H9 (cell line): ENCODE data around the gene HSPB8. TPM values are rescaled to one million over a fixed set of nuclear protein-coding genes. Genes with fewer than 3 reads are reported as not detected.

Experiments
- DNase-seq: peaks from one replicate; pipeline ENCODE4 v3.0.0-alpha.2; 2017
- H2AFZ ChIP-seq: one replicate; pipeline ENCODE4 v1.6.1; 2013; ENCODE audit warnings: mild to moderate bottlenecking, low read length, control low read depth, moderate library complexity
- H2AK5ac ChIP-seq: 2 replicates; pipeline ENCODE4 v1.6.1; 2013; ENCODE audit warnings: low read length, control low read depth, mixed read lengths; ENCODE audit not compliant: insufficient read length
- H2BK120ac ChIP-seq: one replicate; pipeline ENCODE4 v1.6.1; 2013; ENCODE audit warnings: low read depth, mild to moderate bottlenecking, low read length, control low read depth, inconsistent platforms; ENCODE audit not compliant: poor library complexity, severe bottlenecking
- H2BK12ac ChIP-seq: 2 replicates; pipeline ENCODE4 v1.6.1; 2013; ENCODE audit warnings: low read length, control low read depth, mixed read lengths, low read depth; ENCODE audit not compliant: insufficient read length
- H2BK15ac ChIP-seq: 2 replicates; pipeline ENCODE4 v1.6.1; 2013; ENCODE audit warnings: low read depth, low read length, control low read depth
- H2BK20ac ChIP-seq: one replicate; pipeline ENCODE4 v1.6.1; 2013; ENCODE audit warnings: low read depth, mild to moderate bottlenecking, low read length, control low read depth, inconsistent platforms; ENCODE audit not compliant: poor library complexity, severe bottlenecking
- H2BK5ac ChIP-seq: 2 replicates; pipeline ENCODE4 v1.6.1; 2013; ENCODE audit warnings: low read length, control low read depth, mixed read lengths; ENCODE audit not compliant: insufficient read length
- H3K14ac ChIP-seq: 2 replicates; pipeline ENCODE4 v1.6.1; 2013; ENCODE audit warnings: low read length, control low read depth; ENCODE audit not compliant: insufficient read depth
- H3K18ac ChIP-seq: 2 replicates; pipeline ENCODE4 v1.6.1; 2013; ENCODE audit warnings: low read depth, mild to moderate bottlenecking, mixed read lengths, low read length, control low read depth; ENCODE audit not compliant: insufficient read length
- H3K23ac ChIP-seq: 2 replicates; pipeline ENCODE4 v1.6.1; 2013; ENCODE audit warnings: low read length, control low read depth, mixed read lengths, low read depth; ENCODE audit not compliant: insufficient read length
- H3K23me2 ChIP-seq: 2 replicates; pipeline ENCODE4 v1.6.1; 2013; ENCODE audit warnings: low read depth, mild to moderate bottlenecking, mixed read lengths, low read length, control low read depth; ENCODE audit not compliant: insufficient read length, poor library complexity, severe bottlenecking
- H3K27ac ChIP-seq: 2 replicates; pipeline ENCODE4 v1.5.1; 2013; ENCODE audit warnings: low read length, control low read depth, mixed read lengths, low read depth; ENCODE audit not compliant: insufficient read length
- H3K27me3 ChIP-seq: 2 replicates; pipeline ENCODE4 v1.6.1; 2013; ENCODE audit warnings: low read length, control low read depth, inconsistent platforms; ENCODE audit not compliant: insufficient read depth
- H3K4ac ChIP-seq: 2 replicates; pipeline ENCODE4 v1.6.1; 2013; ENCODE audit warnings: low read depth, mild to moderate bottlenecking, control low read depth, inconsistent platforms, low read length, moderate library complexity
- H3K4me1 ChIP-seq: 2 replicates; pipeline ENCODE4 v1.6.1; 2013; ENCODE audit warnings: low read length, control low read depth, inconsistent platforms; ENCODE audit not compliant: insufficient read depth
- H3K4me2 ChIP-seq: 2 replicates; pipeline ENCODE4 v1.6.1; 2013; ENCODE audit warnings: low read length, control low read depth, mixed read lengths; ENCODE audit not compliant: insufficient read length, insufficient read depth
- H3K56ac ChIP-seq: 2 replicates; pipeline ENCODE4 v1.6.1; 2013; ENCODE audit warnings: low read depth, mild to moderate bottlenecking, mixed read lengths, low read length, control low read depth; ENCODE audit not compliant: insufficient read length
- H3K79me1 ChIP-seq: 2 replicates; pipeline ENCODE4 v1.6.1; 2013; ENCODE audit warnings: low read depth, mild to moderate bottlenecking, moderate library complexity, low read length, control low read depth, inconsistent platforms; ENCODE audit not compliant: insufficient read depth, poor library complexity, severe bottlenecking
- H3K79me2 ChIP-seq: 2 replicates; pipeline ENCODE4 v1.6.1; 2013; ENCODE audit warnings: low read length, control low read depth, inconsistent platforms; ENCODE audit not compliant: insufficient read depth
- H3K9ac ChIP-seq: 2 replicates; pipeline ENCODE4 v1.6.1; 2013; ENCODE audit warnings: low read length, control low read depth, mixed read lengths; ENCODE audit not compliant: insufficient read length; ENCODE audit errors: extremely low read depth
- H3K9me3 ChIP-seq: one replicate; pipeline ENCODE4 v1.6.1; 2013; ENCODE audit warnings: low read depth, low read length, inconsistent platforms; ENCODE audit not compliant: control insufficient read depth
- H3T11ph ChIP-seq: one replicate; pipeline ENCODE4 v1.6.1; 2013; ENCODE audit warnings: mild to moderate bottlenecking, low read length, control low read depth, inconsistent platforms
- H4K20me1 ChIP-seq: one replicate; pipeline ENCODE4 v1.6.1; 2013; ENCODE audit not compliant: control insufficient read depth, insufficient read length, insufficient read depth
- H4K5ac ChIP-seq: 2 replicates; pipeline ENCODE4 v1.6.1; 2013; ENCODE audit warnings: low read depth, mild to moderate bottlenecking, mixed read lengths, low read length, control low read depth; ENCODE audit not compliant: insufficient read length
- H4K8ac ChIP-seq: replicated peaks from 2 replicates; pipeline ENCODE4 v1.6.1; 2013; ENCODE audit warnings: low read length, control low read depth, mixed read lengths, low read depth; ENCODE audit not compliant: insufficient read length
- H4K91ac ChIP-seq: 2 replicates; pipeline ENCODE4 v1.6.1; 2013; ENCODE audit warnings: low read depth, mild to moderate bottlenecking, moderate library complexity, mixed read lengths, low read length, control low read depth; ENCODE audit not compliant: insufficient read length
- H3K27ac Mint-ChIP-seq, 3 experiments: 2 replicates in 2 of 3; 3 replicates in 1 of 3; pipeline ENCODE4 v1.8.0; 2020 to 2021; ENCODE audit warnings: mixed read lengths in 3 of 3, mild to moderate bottlenecking in 1 of 3, moderate library complexity in 1 of 3
- H3K27me3 Mint-ChIP-seq: 2 replicates; pipeline ENCODE4 v1.8.0; 2021; ENCODE audit warnings: low read depth, mild to moderate bottlenecking, moderate library complexity, mixed read lengths
- H3K36me3 Mint-ChIP-seq, 3 experiments: 2 replicates in 2 of 3; 3 replicates in 1 of 3; pipeline ENCODE4 v1.8.0; 2020 to 2021; ENCODE audit warnings: low read depth in 3 of 3, mixed read lengths in 3 of 3; ENCODE audit not compliant: insufficient read depth in 1 of 3
- H3K4me1 Mint-ChIP-seq, 2 experiments: 2 replicates each; pipeline ENCODE4 v1.8.0; 2020; ENCODE audit warnings: mixed read lengths in 2 of 2
- H3K4me3 Mint-ChIP-seq, 2 experiments: 2 replicates in 1 of 2; 3 replicates in 1 of 2; pipeline ENCODE4 v1.8.0; 2020 to 2021; ENCODE audit warnings: mild to moderate bottlenecking in 2 of 2, mixed read lengths in 2 of 2, moderate library complexity in 1 of 2
- H3K9me3 Mint-ChIP-seq, 2 experiments: 2 replicates in 1 of 2; 3 replicates in 1 of 2; pipeline ENCODE4 v1.8.0; 2020; ENCODE audit warnings: mild to moderate bottlenecking in 2 of 2, mixed read lengths in 2 of 2, moderate library complexity in 1 of 2
- CTCF ChIP-seq: fragments of 200-600 bp; sonication (generic); conservative IDR thresholded peaks from 3 replicates; pipeline ENCODE4 v1.8.0; 2021; ENCODE audit warnings: antibody characterized with exemption, mild to moderate bottlenecking
- WGBS: extraction: QIAGEN DNeasy Blood & Tissue Kit; methylation state at CpG from one replicate; pipeline ENCODE4 v1.1.7; 2013; ENCODE audit warnings: missing lambda C conversion rate, low lambda C conversion rate, mixed read lengths; ENCODE audit not compliant: insufficient read length; ENCODE audit errors: extremely low coverage; 5-methylcytosine and 5-hydroxymethylcytosine counted together
- total RNA-seq: library from RNA; stranded (reverse); gene quantifications from 2 replicates; pipeline ENCODE4 v1.2.1, GENCODE V29; 2021

Gene HSPB8
- total RNA-seq, 1 experiment from 2014 or later: 3.0 TPM

- Mint-ChIP-seq H3K27ac (no peak overlapping the region; a peak in 1 of 7 replicates), H3K36me3 (peaks cover 0 to 4% (median 0%) of the 10 kb centered on the region in 3 experiments; a peak in 4 of 7 replicates), H3K4me1 (peaks cover 52 to 62% of the 10 kb centered on the region in 2 experiments), H3K27me3 (peaks cover 7% of the 10 kb centered on the region; the same call in 1 of the 2 replicates), H3K9me3 (no peaks in the 10 kb centered on the region; a peak in 2 of 5 replicates), H3K4me3 (no peak overlapping the region)
- no peak overlapping the region for H3K18ac ChIP-seq
- H3K4me2 ChIP-seq: no peak overlapping the region
- H2BK15ac ChIP-seq: no peak overlapping the region
- no peak overlapping the region for H2BK12ac ChIP-seq
- no peak overlapping the region for H4K91ac ChIP-seq
- no peak overlapping the region for H3K27ac ChIP-seq
- H3K79me2 ChIP-seq: no peaks in the 10 kb centered on the region
- H3K56ac ChIP-seq: no peak overlapping the region
- WGBS: no CpG with 5 or more reads among the region's 5 CpGs
- H3K9me3 ChIP-seq: no peaks in the 10 kb centered on the region
- H4K5ac ChIP-seq: no peak overlapping the region
- H3K4ac ChIP-seq: no peak overlapping the region
- H4K20me1 ChIP-seq: no peaks in the 10 kb centered on the region
- H3K23me2 ChIP-seq: no peaks in the 10 kb centered on the region
- no peak overlapping the region for H3K14ac ChIP-seq
- no peak overlapping the region for H4K8ac ChIP-seq
- H3K4me1 ChIP-seq: peaks cover 13% of the 10 kb centered on the region; the same call in 1 of the 2 replicates
- no peak overlapping the region for H2AK5ac ChIP-seq
- H3K9ac ChIP-seq: no peak overlapping the region
- no peaks in the 10 kb centered on the region for H3K27me3 ChIP-seq
- TF ChIP-seq CTCF: no peak
- DNase-seq: no peak
- H2BK5ac ChIP-seq: no peak overlapping the region
- H3K23ac ChIP-seq: no peak overlapping the region
- no peaks in the 10 kb centered on the region for H3K79me1 ChIP-seq
- no peak overlapping the region for H2BK120ac ChIP-seq
- H3T11ph ChIP-seq: no peak overlapping the region
- no peak overlapping the region for H2AFZ ChIP-seq
- H2BK20ac ChIP-seq: no peak overlapping the region
These were observed 52.1 kb downstream of the HSPB8 start for GRCh38 chr12:119230807-119231206.
